RKO (cell line): ENCODE results near the gene ALS2.
"Not testable (repeated sequence)": the region's sequence is repeated elsewhere in the genome, so short reads cannot be mapped to it uniquely, and the experiment has no call there.

Experiments
- DNase-seq: peaks from one replicate; pipeline ENCODE4 v3.0.0-alpha.2; 2016; ENCODE audit warnings: low spot score

Gene ALS2

DNA sequence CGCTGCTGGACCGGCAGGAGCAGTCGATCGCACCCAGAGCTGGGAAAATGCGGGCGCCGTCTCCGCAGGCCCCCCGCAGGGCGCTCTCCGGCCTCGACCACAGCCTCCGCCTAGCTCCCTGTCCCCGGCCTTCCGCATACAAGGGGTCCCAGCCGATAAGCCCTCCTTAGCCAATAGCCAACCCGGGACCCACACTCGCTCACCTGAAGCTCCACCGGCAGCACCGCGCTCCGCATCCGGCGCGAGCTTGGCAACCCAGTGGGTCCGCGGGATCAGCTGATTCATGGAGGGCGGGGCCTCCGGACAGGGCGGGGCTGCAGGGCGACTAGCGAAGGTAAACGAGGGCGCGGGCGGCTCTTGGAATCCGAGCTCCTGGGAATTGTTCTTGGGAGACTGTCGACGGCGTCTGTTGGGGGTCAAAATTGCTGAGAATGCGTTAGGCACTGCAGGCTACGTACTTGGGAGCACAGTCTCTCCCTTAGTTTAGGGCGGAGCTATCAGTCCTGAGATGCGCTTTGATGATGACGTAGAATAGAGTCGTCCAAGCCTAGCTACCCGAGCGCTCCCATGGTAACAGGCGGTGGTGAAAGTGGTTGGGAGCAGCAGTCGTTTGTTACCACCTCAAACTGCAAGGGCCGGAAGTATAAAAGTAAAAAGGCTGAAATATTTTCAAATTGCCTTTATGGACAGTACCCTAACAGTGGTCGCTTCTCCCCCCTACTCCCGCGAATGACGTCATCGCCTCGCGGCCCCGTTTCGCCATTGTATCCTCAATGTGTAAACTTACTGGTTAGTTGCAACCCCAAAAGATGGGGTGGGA is at the start of gene ALS2:
Gene ALS2 (minus strand): TSS at position 260 of the 820 bp plus-strand sequence. CDS start 12,048 bp downstream, outside the sequence.
- peak; percentile 98 for DNase-seq

DNA sequence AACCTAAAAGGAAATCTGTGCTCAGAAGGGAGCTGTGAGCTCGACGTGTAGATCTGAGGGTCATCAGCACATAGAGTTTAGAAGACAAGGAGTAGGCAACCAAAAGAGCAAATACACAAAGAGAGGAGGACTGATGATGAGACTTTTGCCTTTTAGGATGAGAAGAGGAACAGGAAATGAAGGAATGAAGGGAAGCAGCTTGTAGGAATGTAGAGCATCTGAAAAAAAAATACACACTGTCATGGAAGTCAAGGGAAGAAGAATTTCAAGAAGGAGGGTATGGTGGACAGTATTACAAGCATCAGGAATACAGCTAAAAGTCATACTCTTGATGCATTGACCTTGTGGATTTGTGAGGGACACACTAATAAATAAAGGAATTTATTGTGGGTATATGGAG is 47.5 kb upstream of the ALS2 start:
- no peak for DNase-seq

DNA sequence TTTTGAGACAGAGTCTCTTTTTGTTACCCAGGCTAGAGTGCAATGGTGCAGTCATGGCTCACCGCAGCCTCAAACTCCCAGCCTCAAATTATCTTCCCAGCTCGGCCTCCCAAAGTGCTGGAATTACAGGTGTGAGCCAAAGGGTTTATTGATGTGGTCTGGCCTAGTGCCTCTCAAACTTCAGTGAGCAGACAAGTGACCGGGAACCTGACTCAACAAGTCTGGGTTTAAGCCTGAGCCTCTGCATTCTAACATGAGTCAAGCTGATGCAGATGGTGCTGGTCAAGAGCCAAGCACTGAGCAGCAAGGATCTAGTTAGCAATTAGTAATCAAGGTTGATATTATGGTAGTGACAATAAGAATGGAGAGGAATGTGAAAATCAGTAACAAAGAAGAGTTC is 46.9 kb upstream of the ALS2 start:
- peak; percentile 43 for DNase-seq

DNA sequence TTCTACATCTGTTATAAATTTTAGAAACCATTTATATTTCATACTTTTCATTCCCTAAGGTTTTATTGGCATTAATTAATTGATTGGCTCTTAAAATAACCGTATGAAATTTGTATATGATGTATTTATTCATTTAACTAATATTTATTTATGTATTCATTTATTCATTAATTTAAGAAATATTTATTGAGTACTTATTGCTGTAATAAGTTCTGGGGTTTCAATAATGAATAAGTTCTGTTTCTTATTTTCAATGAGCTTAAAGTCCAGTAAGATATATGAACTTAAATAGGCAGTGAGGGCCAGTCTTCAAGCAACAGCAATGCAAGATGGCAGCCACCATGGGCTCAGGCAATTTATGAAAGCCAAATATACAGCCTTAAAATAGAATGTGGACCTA is 43.5 kb upstream of the ALS2 start:
- no peak for DNase-seq

DNA sequence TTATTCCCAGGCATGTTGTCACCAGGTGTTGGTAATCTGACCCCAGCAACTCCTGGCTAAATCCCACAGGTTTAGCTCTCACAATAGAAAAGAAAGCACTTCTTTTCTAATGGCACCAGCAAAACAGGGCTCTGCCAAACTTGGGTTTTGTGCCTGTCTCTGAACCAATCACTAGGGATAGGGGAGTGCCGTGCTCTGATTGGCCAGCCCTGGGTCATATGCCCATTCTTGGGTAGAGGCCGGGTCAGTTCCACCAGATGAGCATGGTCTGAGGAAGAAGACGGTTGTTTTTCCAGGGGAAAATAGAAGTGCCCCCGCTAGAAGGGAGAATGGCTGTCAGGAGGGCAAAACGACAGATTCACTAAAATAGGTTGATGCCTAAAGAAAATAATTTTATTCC is 40.3 kb upstream of the ALS2 start:
- no peak for DNase-seq

DNA sequence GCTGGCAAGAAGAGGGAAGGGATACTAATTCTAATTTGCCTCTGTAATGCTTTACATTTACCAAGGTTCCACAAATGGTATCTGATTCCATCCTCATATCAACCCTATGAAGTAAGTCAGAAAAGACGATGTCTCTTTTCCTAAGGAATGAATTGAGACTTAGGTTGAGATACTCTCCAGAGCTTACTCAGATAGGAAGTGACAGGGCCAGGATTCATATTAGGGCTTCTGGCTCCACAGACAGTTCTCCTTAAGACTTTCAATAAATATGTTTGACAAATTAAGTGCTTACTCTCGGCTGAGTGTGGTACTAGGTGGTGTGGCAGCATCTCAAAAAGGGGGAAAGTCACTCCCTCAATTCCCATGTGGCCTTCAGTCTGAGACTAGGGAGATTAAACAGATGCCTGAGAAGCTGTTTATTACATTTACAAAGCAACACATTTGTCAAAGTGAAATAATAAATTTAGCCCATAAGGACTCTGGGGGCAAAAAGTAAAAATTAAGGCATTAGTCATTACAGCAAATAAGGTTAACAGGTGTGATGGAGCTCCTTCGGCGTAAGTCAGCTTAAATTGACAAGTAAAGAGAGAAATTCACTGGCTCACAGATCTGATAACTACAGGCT is 39.8 kb upstream of the ALS2 start:
- no peak for DNase-seq

DNA sequence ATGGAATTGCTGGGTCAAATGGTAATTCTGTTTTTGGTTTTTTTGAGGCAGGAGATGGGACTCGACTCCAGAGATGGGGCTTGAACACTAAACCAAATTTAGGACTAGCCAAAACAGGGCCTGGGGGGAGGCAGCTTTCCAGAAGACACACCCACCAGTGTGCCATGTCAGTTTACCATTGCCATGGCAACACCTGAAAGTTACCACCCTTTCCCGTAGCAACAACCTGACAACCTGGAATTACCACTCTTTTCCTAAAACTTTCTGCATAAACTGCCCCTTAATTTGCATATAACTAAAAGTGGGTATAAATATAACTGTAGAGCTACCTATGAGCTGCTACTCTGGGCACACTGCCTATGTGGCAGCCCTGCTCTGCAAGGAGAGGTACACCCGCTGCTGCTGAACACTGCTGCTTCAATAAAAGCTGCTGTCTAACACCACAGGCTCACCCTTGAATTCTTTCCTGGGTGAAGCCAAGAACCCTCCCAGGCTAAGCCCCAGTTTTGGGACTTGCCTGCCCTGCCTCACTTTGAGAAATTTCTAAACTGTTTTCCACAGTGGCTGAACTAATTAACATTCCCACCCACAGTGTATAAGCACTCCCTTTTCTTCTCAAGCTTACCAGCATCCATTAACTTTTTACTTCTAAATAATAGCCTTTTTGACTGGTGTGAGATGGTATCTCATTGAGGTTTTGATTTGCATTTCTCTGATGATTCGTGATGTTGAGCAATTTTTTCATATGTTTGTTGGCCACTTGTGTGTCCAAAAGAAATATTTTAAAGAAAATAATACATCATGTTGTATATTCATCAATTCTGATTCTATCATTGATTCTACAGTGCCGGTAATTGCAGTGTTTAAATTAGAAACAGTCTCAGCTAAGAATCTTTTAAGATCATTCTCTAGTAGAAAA is 36.2 kb upstream of the ALS2 start:
- no peak for DNase-seq

DNA sequence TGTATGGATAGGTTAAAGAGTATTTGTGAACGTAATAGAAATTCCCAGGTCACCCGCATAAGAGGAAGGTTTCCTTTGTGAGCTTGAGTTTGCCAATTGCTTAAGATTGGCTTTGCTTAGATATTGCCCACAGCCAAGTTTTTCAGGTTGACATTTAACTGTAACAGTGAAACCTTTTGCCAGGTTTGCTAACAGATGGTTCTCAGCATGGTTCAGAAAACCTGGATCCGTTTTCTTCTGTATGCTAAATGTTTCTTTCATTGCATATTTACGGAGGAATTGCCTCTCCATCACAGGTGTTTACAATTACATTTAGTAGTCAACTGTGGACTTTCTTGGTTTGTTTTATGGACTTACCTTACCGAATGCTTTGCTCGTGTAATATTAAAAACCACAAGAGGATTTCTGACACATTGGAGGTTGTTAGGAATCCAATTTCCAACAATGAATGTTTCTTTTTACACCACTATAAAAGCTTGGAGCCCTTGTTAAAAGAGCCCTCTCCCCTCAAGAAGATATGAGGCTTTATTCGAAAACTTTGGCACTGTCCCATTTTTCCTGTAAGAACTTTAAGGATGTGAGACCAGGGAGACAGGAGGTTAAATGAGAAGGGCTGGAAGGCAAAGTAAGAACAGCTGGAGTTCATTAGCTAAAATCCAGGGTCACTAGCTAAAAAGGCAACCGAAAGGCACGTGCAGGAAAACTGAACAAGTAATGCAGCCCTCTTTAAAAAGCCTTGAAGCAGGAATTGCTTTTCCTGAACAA is 33.4 kb upstream of the ALS2 start:
- DNase-seq = no peak

DNA sequence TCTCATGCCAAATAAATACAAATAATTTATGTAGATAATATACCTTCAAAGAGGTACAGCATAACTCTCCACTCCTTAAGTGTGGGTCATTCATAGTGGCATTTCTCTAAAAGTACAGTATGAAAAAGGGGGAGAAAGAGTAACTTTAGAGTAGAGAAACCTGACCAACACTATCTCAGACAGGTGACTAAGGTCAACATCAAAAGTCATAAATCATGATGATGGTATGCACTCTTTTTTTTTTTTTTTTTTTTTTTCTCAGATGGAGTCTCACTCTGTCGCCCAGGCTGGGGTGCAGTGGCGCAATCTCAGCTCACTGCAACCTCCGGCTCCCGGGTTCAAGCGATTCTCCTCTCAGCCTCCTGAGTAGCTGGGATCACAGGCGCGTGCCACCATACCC is 29.9 kb upstream of the ALS2 start:
- not testable (repeated sequence) for DNase-seq

DNA sequence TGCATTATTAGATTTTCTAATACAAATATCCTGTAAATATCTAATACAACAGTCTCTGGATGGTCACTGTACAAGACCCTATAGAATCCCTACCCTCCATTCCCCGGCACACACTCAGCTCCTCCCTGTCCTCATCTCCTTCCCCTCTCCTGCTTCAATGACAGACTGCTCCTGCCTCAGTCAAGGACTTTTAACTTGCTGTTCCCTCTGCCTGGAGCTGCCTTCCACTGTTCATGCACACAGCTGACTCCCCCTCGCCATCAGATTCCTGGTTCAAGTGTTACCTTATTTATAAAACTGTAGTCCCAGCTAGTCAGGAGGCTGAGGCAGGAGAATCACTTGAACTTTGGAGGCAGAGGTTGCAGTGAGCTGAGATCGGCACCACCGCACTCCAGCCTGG is 28.9 kb upstream of the ALS2 start:
- no peak for DNase-seq

DNA sequence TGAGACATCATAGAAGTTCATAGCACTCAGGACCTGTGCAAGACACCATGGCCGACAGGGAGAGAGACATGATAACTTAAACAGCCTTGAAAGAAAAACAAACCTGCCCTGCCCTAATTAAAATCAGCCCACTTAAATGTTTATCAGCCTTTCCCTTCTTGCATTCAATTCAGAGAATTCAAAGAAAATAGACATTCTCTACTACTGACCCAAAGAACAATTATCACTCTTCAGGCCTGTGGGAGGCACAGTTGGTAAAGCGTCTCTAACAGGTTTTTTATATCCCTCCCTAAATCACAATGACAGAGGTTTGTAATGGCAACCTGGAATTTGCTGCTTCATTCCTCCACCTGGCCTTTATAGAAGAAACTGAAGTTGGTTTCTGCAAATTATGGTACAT is 27.3 kb upstream of the ALS2 start:
- no peak for DNase-seq

DNA sequence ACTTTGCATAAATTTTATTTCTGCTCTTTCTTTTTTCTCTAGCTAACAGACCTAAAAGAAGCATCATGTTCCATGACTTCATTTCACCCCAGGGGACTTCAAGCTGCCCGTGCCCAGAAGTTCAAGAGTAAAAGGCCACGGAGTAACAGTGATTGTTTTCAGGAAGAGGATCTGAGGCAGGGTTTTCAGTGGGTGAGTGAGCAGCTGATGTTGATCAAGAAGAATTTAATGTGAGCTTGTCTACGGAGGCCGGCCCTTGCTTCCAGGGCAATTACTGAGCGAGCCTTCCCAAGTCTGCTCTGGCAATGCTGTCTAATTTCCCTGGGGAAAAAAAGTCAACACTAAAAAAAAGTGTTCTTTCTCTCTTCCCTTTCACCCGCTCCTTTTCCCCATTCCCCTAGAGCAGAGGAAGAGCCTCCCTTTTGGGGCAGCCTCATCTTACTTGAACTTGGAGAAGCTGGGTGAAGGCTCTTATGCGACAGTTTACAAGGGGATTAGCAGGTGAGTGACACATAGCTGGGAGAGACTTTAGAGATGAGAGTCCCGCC is 26.8 kb upstream of the ALS2 start:
- no peak for DNase-seq

DNA sequence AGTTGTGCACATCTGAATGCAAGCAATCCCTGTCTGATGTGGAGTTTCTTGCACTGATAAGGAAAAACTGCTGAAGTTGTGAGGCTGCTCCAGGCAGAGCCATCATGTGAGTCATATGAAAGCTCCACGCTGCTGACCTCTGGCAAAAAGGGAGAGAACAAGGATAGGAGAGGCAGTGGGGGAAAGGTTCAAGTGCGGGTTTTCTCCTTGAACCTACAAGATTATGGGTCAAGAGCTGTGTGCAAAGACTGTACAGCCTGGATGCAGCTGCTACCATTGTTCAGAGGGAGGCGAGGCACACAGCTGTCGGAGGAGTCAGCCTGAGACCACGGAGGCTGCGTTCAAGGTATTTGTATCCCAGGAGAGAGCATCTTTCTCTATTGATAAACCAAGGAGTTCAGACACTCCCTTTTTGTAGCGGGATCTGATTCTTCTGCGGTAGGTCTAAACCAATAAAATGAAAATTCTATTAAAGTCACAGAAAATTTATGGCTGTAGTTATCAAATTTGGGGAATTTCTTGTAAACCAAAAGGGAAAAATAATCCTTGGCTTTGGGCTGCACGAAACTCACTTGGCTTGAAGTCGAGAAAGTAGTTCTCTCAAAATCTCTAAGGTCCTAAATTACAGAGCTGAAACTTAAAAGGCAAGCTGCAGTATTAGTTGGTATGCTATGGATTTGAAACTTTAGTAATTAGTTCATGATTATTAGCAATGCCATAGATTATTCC is 25.9 kb upstream of the ALS2 start, which contains the start of gene CDK15:
Gene CDK15 (plus strand): TSS at position 96 of the 729 bp plus-strand sequence. CDS start 128 bp downstream, at position 224.
- DNase-seq = no peak

DNA sequence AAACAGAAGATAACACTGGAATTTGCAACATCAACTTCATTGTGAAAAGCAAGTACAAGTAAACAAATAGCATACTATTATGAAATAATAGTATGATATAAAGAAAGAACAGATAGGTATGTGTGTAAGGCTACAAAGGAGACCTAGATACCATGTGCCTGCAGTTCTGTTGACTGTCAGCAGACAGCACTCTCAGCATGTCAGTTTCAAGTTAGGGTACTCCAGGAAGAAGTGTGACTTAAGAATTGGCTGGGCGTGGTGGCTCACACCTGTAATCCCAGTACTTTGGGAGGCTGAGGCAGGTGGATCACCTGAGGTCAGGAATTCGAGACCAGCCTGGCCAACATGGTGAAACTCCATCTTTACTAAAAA is 18.2 kb upstream of the ALS2 start:
- DNase-seq = not testable (repeated sequence)

DNA sequence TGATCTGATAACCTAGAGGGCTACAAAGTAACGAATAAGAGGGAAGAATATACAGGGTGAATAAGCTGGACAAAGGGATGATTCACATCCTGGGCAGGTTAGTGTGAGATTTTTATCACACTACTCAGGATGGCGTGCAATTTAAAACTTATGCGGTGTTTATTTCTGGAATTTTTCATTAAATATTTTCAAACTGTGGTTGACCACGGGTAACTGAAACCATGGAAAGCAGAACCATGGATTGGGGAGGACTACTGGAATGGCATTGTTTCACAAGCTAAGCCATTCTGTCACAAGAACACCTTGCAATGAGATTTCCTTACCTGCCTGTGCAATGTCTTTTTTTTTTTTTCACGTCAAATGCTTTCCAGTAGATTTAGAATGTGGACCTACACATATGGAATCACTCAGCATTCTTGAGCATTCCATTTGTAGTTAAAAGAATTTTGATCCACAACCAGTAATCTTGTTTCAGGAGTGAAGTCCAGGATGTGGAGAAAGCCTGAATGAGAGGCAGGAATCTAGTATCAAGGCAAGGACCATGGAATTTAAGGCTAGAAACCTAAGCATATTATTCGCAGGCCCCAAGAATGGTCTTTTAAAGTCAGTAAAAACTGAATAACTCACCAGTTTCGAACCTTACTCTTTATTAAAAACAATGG is 17.6 kb upstream of the ALS2 start:
- DNase-seq = peak; percentile 53

DNA sequence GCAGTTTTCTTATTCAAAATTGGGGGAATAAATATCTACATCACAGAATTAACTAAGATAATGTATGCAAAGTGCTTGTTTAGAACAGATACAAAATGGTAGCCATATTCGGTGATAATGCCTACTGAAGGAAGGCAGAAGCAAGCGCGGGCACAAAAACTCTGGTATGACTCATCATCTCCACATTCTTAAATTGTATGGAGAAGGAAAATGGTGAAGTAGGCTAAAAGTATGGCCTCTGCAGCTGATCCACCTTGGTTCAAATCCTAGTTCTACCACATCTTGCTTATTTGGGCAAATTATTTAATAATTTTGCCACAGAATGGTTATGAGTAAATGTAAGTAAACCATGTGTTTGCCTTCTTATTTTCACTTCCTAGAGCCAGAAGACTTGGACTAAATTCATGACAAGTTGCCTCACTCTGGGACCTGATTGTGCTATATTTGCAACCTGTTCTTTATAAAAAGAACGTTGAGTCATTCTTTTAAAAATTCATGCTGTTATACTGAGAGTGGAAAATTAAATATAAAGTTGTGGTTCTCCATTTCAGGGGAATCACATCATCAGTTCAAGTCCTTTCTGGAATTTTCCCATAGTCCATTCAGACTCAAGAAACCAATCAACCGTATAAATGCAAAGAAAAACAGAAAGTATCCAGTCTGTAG is 16.6 kb upstream of the ALS2 start:
- DNase-seq = no peak

DNA sequence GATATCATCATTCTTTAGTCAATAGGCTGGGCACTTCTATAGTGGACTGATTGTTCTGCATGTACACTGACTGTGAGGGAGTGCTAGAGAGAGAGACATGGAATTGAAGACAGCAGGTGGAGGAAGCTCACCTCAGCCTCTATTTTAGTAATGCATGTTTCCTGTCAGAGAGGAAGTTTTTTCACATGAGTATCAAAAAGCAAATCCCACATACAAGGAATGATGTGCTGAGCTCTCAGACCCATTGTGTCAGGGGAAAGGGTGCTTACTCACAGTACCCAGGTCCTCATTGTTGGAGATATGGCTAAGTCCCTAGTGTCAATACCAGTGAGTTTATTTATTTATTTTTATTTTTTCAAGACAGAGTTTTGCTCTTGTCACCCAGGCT is 15.7 kb upstream of the ALS2 start:
- DNase-seq = no peak

DNA sequence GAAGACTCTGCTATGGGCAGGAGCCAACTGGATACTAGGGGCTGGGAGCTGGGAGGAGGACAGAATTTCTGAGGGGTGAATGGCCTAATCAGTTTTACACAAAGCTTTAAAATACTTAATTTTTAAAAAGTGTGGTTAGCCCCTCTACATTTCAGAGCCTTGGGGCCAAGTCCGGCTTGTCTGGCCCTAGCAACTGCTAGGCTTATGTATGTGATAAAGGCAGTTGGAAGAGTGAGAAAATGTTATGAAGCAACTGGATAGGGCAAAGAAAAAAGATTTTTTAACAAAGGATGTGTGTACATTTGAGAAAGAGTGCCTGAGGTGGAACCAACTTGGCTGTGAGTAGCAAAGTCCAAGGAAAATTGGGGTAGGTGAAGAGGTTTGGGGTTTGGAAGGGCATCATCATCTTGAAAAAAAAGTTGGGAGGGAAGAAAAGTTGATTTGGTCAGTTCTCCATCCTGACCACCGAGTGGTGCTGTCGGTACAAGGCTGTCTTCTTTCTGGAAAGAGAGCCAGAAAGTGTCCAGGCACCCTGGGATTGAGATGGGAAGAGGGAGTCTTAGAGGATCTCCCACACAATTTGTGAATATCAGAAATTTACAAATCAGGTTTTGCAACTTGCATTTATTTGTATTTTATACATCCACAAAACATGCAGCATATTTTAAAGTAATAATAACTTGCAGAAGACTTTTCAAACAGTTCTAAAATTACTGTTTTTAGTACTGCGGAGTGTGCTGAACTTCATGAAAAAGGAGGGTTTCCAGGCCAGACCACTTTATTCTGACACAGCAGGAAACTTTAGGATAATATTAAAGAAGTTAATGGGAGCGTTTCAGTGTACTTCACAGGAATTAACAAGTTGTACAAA is 15.1 kb upstream of the ALS2 start:
- peak; percentile 61 for DNase-seq

DNA sequence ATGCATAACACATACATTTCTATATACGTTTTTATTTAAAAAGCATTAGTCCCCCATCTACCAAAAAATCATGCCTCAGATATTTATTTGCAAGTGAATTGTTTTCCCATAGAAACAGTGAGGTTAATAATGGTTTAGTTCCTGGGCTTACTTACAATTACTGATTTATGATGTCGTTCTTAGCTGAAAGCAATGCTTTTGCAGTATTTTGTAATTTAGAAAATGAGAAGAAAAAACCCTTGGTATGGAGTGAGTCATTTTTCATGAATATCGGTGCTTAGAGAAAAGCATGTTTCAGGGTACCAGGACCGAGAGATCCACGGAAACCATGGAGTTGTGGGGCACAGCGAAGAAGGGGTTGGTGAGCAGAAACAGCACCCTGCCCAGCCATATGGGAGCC is 13.6 kb upstream of the ALS2 start:
- DNase-seq = no peak
